Smooth muscle cell (in vitro differentiated cells): ENCODE results near the gene STX8. TPM values are rescaled to one million over a fixed set of nuclear protein-coding genes. Genes with fewer than 3 reads are reported as not detected.

ENCODE experiments used
- DNase-seq: peaks from one replicate; lab custom pipeline; 2025; ENCODE audit not compliant: unreplicated experiment; lab: John Stamatoyannopoulos, UW
- H2AFZ ChIP-seq: fragments of 200-600 bp; sonication (generic); 2 replicates; pipeline ENCODE4 v1.6.0; 2016; ENCODE audit warnings: antibody characterized with exemption, low read depth, mild to moderate bottlenecking
- H3F3A ChIP-seq: fragments of 200-600 bp; sonication (generic); 2 replicates; pipeline ENCODE4 v1.6.0; 2017; ENCODE audit warnings: antibody characterized with exemption, low read depth
- H3K27ac ChIP-seq: fragments of 200-600 bp; sonication (generic); 2 replicates; pipeline ENCODE4 v1.5.1; 2016; ENCODE audit warnings: low read depth, mild to moderate bottlenecking
- H3K27me3 ChIP-seq: fragments of 200-600 bp; sonication (generic); 2 replicates; pipeline ENCODE4 v1.6.1; 2016; ENCODE audit warnings: low read depth, mild to moderate bottlenecking
- H3K36me3 ChIP-seq: fragments of 200-600 bp; sonication (generic); 2 replicates; pipeline ENCODE4 v1.5.1; 2016; ENCODE audit warnings: low read depth
- H3K4me1 ChIP-seq: fragments of 200-600 bp; sonication (generic); 2 replicates; pipeline ENCODE4 v1.5.1; 2016; ENCODE audit warnings: low read depth
- H3K4me2 ChIP-seq: fragments of 200-600 bp; sonication (generic); 2 replicates; pipeline ENCODE4 v1.6.0; 2016; ENCODE audit warnings: mild to moderate bottlenecking
- H3K4me3 ChIP-seq: fragments of 200-600 bp; sonication (generic); 2 replicates; pipeline ENCODE4 v1.5.1; 2016; ENCODE audit warnings: mild to moderate bottlenecking
- H3K79me2 ChIP-seq: fragments of 200-600 bp; sonication (generic); 2 replicates; pipeline ENCODE4 v1.6.0; 2016; ENCODE audit warnings: low read depth, mild to moderate bottlenecking
- H3K9ac ChIP-seq: fragments of 200-600 bp; sonication (generic); 2 replicates; pipeline ENCODE4 v1.6.0; 2016; ENCODE audit warnings: low read depth
- H3K9me3 ChIP-seq: fragments of 200-600 bp; sonication (generic); replicated peaks from 2 replicates; pipeline ENCODE4 v1.5.1; 2016; ENCODE audit warnings: low read depth
- H4K20me1 ChIP-seq: fragments of 200-600 bp; sonication (generic); 2 replicates; pipeline ENCODE4 v1.6.0; 2016; ENCODE audit warnings: low read depth
- CTCF ChIP-seq: fragments of 200-600 bp; sonication (generic); IDR thresholded peaks from 2 replicates; pipeline ENCODE4 v1.5.1; 2017; ENCODE audit warnings: borderline replicate concordance, mild to moderate bottlenecking, antibody characterized with exemption; ENCODE audit not compliant: insufficient read depth, poor library complexity, severe bottlenecking
- WGBS: methylation state at CpG from one replicate; pipeline ENCODE4 v1.1.7; 2016; ENCODE audit warnings: low lambda C conversion rate; 5-methylcytosine and 5-hydroxymethylcytosine counted together
- polyA plus RNA-seq: library from polyadenylated mRNA; unstranded; fragments of >200 nt; fragmentation: Nextera tagmentation; extraction: Ambion mirVana; gene quantifications from 2 replicates; pipeline ENCODE4 v1.2.1, GENCODE V29; 2016
- total RNA-seq: library from RNA; depleted of rRNA; stranded (reverse); fragments of >200 nt; gene quantifications from 2 replicates; pipeline ENCODE4 v1.2.3, GENCODE V29; 2014

Gene STX8
- total and polyA plus RNA-seq, 2 experiments from 2014 or later: 63.8 to 88.5 TPM

- H3K9me3 ChIP-seq: no peaks in the 10 kb centered on the region
- no peak overlapping the region for H3K9ac ChIP-seq
- H3K79me2 ChIP-seq: no peaks in the 10 kb centered on the region
- no peak overlapping the region for H3K27ac ChIP-seq
- peaks cover 9% of the 10 kb centered on the region for H4K20me1 ChIP-seq
- no peaks in the 10 kb centered on the region for H3K36me3 ChIP-seq
- H2AFZ ChIP-seq: no peak overlapping the region
- WGBS: 85% methylated on average over 4 of the region's 4 CpGs
- DNase-seq: no peak
- H3K4me3 ChIP-seq: no peak overlapping the region
- peaks cover under 1% of the 10 kb centered on the region for H3K4me1 ChIP-seq
- no peaks in the 10 kb centered on the region for H3K27me3 ChIP-seq
- no peak for TF ChIP-seq CTCF
- no peaks in the 10 kb centered on the region for H3F3A ChIP-seq
- H3K4me2 ChIP-seq: no peak overlapping the region
Measured at GRCh38 chr17:9533441-9533840, 42.2 kb downstream of the STX8 start.

GRCh38 chr17:9532715-9533114, 42.9 kb downstream of the STX8 start:
- TF ChIP-seq CTCF: no peak
- H3K4me1 ChIP-seq: no peaks in the 10 kb centered on the region
- WGBS: 97% methylated on average over 3 of the region's 3 CpGs
- no peak overlapping the region for H3K27ac ChIP-seq
- H3K9ac ChIP-seq: no peak overlapping the region
- no peak overlapping the region for H3K4me2 ChIP-seq
- H2AFZ ChIP-seq: no peak overlapping the region
- no peaks in the 10 kb centered on the region for H3K27me3 ChIP-seq
- H3K36me3 ChIP-seq: no peaks in the 10 kb centered on the region
- no peaks in the 10 kb centered on the region for H3K79me2 ChIP-seq
- no peak for DNase-seq
- peaks cover 5% of the 10 kb centered on the region for H4K20me1 ChIP-seq
- H3K4me3 ChIP-seq: no peak overlapping the region
- H3K9me3 ChIP-seq: no peaks in the 10 kb centered on the region
- no peaks in the 10 kb centered on the region for H3F3A ChIP-seq

DNA sequence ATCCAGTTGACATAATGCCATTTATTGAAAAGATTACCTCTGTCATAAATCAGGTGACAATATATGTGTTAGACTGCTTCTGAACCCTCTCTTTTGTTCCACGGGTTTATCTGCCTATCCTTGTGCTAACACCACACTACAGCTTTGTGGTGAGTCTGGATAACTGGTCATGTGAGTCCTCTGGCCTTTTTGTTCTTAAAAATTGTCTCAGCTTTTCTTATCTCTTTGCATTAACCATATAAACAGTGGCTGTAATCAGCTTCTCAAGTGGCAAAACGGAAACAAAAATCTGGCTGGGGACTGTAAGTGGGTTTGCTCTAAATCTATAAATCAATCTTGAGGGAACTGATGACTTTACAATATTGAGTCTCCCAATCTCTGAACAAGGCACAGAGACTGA, 44.6 kb downstream of the STX8 start:
- Histone ChIP-seq H3K79me2 (no peaks in the 10 kb centered on the region), H3K9me3 (no peaks in the 10 kb centered on the region), H3K4me1 (no peaks in the 10 kb centered on the region), H3K36me3 (no peaks in the 10 kb centered on the region), H3K9ac (no peak overlapping the region), H3K27ac (no peak overlapping the region), H2AFZ (no peak overlapping the region), H4K20me1 (peaks cover 5% of the 10 kb centered on the region), H3K4me3 (no peak overlapping the region), H3F3A (no peaks in the 10 kb centered on the region), H3K27me3 (no peaks in the 10 kb centered on the region), H3K4me2 (no peak overlapping the region)
- no peak for DNase-seq
- no peak for TF ChIP-seq CTCF
- WGBS: 27% methylated on average over 2 of the region's 2 CpGs

DNA sequence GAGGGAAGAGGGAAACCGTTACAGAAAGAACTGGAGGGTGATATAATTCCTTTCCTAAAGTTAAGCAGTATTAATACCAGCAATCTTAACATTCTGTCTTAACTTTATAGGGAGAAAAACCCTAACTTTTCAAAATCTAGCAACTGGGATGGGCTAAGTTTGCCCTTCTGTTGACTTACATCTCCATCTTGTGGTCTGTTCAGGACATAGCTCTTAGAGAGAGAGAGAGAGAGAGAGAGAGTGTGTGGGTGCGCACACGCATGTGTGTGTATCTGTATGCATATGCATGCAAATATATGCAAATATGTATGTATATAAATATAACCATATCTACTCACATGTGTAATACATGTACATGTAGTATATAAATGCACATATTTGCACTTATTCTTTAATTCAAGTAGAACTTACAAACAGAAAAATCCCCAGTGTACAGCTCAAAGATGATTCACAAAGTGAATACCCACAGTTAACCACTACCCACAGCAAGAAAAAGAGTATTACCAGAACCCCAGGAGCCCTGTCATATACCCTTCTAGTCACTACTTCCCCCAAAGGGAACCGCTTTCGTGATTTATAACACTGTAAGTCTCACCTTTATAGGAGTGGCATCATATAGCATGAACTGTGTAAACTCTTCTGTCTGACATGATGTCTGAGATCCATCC, 46.5 kb downstream of the STX8 start:
- WGBS: 63% methylated on average over 5 of the region's 5 CpGs
- DNase-seq: no peak
- no peak overlapping the region for H3K9ac ChIP-seq

More for the DNA sequence above, 46.5 kb downstream of the STX8 start:
- Histone ChIP-seq H3K79me2 (no peaks in the 10 kb centered on the region), H4K20me1 (peaks cover 5% of the 10 kb centered on the region), H3K9me3 (no peaks in the 10 kb centered on the region), H3K36me3 (no peaks in the 10 kb centered on the region), H3K4me3 (no peak overlapping the region), H3K4me2 (no peak overlapping the region), H3K4me1 (no peaks in the 10 kb centered on the region), H3K27ac (no peak overlapping the region), H3K27me3 (no peaks in the 10 kb centered on the region), H2AFZ (no peak overlapping the region), H3F3A (no peaks in the 10 kb centered on the region)
- peak; percentile 48 for TF ChIP-seq CTCF
